Mononuclear cell (primary cell): ENCODE data around the gene CCDC117. TPM values are rescaled to one million over a fixed set of nuclear protein-coding genes. Genes with fewer than 3 reads are reported as not detected.
"Not testable (repeated sequence)": the region's sequence is repeated elsewhere in the genome, so short reads cannot be mapped to it uniquely, and the experiment has no call there.

Source experiments
- H3K27me3 ChIP-seq: 2 replicates; pipeline ENCODE4 v1.6.0; 2011; ENCODE audit warnings: low read length, control low read depth; ENCODE audit not compliant: insufficient read depth
- H3K4me1 ChIP-seq: 2 replicates; pipeline ENCODE4 v1.5.1; 2011; ENCODE audit warnings: mild to moderate bottlenecking, low read length, control low read depth; ENCODE audit not compliant: insufficient read depth
- H3K4me3 ChIP-seq: 2 replicates; pipeline ENCODE4 v1.5.1; 2011; ENCODE audit warnings: mild to moderate bottlenecking, low read length, moderate library complexity
- H3K9me3 ChIP-seq: 2 replicates; pipeline ENCODE4 v1.5.1; 2011; ENCODE audit warnings: low read depth, mild to moderate bottlenecking, control low read depth, low read length
- total RNA-seq: library from RNA; depleted of rRNA; stranded (reverse); fragments of >200 nt; gene quantifications from one replicate; pipeline ENCODE4 v1.2.3, GENCODE V29; 2012

Gene CCDC117
- total RNA-seq, 1 donor, result 26.3 TPM

DNA sequence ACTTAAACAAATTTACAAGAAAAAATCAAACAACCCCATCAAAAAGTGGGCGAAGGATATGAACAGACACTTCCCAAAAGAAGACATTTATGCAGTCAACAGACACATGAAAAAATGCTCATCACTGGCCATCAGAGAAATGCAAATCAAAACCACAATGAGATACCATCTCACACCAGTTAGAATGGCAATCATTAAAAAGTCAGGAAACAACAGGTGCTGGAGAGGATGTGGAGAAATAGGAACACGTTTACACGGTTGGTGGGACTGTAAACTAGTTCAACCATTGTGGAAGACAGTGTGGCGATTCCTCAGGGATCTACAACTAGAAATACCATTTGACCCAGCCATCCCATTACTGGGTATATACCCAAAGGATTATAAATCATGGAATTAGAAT is 53.9 kb downstream of the CCDC117 start:
- H3K4me3 ChIP-seq, H3K9me3 ChIP-seq, H3K27me3 ChIP-seq: not testable (repeated sequence)
- H3K4me1 ChIP-seq, result peaks cover 51% of the 10 kb centered on the region

- Histone ChIP-seq H3K4me1 (peaks cover 46% of the 10 kb centered on the region), H3K27me3 (no peaks in the 10 kb centered on the region), H3K9me3 (no peaks in the 10 kb centered on the region), H3K4me3 (no peak overlapping the region)
Measured at GRCh38 chr22:28826921-28827320, 54.4 kb downstream of the CCDC117 start.

- H3K4me1 ChIP-seq, result peaks cover 32% of the 10 kb centered on the region
- no peak overlapping the region for H3K4me3 ChIP-seq
- no peaks in the 10 kb centered on the region for H3K27me3 ChIP-seq
- no peaks in the 10 kb centered on the region for H3K9me3 ChIP-seq
Measured at GRCh38 chr22:28829358-28830181, 57.1 kb downstream of the CCDC117 start.

- Histone ChIP-seq H3K4me3 (no peak overlapping the region), H3K27me3 (no peaks in the 10 kb centered on the region), H3K9me3 (no peaks in the 10 kb centered on the region), H3K4me1 (peaks cover 32% of the 10 kb centered on the region)
Measured at GRCh38 chr22:28830441-28830840, 57.9 kb downstream of the CCDC117 start.

DNA sequence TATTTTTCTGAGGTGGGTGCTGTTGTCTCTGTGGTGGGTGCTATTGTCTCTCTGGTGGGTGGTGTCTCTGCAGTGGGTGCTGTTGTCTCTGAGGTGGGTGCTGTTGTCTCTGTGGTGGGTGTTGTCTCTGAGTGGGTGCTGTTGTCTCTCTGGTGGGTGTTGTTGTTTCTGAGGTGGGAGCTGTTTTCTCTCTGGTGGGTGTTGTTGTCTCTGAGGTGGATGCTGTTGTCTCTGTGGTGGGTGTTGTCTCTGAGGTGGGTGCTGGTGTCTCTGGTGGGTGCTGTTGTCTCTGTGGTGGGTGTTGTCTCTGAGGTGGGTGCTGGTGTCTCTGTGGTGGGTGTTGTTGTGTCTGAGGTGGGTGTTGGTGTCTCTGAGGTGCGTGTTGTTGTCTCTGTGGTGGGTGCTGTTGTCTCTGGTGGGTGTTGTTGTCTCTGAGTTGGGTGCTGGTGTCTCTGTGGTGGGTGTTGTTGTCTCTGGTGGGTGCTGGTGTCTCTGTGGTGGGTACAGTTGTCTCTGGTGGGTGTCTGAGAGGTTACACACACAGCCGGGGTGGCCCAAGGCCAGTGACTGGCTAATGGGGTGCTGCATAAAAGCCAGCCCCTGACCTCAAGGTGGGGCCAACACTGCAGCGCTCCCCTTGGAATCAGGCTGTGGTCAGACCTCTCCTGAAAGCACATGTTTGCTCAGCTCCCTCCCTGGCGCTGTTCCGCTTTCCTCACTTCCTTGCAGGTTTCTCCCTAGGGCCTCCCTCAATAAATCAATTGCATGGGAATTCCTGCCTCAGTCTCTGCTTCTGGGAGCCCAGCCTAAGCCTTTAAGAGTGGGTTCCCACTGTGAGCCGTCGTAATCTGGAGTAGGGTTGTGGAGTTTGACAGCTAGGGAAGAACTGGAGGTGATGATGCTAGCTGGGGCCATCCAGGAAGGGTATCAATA is 58.9 kb downstream of the CCDC117 start:
- Histone ChIP-seq H3K4me1 (peaks cover 32% of the 10 kb centered on the region), H3K9me3 (no peaks in the 10 kb centered on the region), H3K27me3 (no peaks in the 10 kb centered on the region), H3K4me3 (no peak overlapping the region)

- Histone ChIP-seq H3K4me3 (no peak overlapping the region), H3K4me1 (peaks cover 20% of the 10 kb centered on the region), H3K9me3 (no peaks in the 10 kb centered on the region), H3K27me3 (no peaks in the 10 kb centered on the region)
Measured at GRCh38 chr22:28832731-28833130, 60.2 kb downstream of the CCDC117 start.

DNA sequence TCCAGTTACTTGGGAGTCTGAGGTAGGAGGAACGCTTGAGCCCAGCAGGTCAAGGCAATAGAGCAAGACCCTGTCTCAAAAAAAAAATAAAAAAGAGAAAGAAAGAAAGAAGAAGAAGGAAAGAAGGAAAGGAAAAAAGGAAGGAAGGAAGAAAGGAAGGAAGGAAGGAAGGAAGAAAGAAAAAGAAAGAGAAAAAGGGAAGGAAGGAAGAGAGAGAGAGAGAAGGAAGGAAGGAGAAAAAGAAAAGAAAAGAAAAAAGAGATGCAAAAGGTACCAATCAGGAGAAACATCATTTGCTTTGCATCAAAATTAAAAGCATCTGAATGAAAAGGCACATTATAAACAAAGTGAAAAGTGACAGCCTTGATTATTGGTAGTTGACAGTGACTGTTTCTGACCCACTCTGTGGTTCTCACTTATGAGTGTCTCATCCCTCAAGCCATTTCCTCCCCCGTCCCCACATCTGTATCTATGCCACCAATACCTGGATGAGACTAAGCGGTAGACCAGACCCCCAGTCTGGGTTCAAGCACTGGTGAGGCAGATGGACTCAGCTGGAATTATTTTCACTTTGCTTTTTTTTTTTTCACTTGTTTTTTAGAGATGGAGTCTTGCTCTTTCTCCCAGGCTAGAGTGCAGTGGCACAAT is 60.9 kb downstream of the CCDC117 start:
- H3K9me3 ChIP-seq, result no peaks in the 10 kb centered on the region
- H3K27me3 ChIP-seq, result no peaks in the 10 kb centered on the region
- peaks cover 18% of the 10 kb centered on the region for H3K4me1 ChIP-seq
- no peak overlapping the region for H3K4me3 ChIP-seq

- no peaks in the 10 kb centered on the region for H3K27me3 ChIP-seq
- H3K9me3 ChIP-seq, result no peaks in the 10 kb centered on the region
- no peaks in the 10 kb centered on the region for H3K4me1 ChIP-seq
- no peak overlapping the region for H3K4me3 ChIP-seq
Measured at GRCh38 chr22:28835630-28836189, 63.2 kb downstream of the CCDC117 start.

GRCh38 chr22:28837640-28838039 is 65.1 kb downstream of the CCDC117 start:
- no peaks in the 10 kb centered on the region for H3K9me3 ChIP-seq
- H3K4me3 ChIP-seq, result no peak overlapping the region
- H3K27me3 ChIP-seq, result no peaks in the 10 kb centered on the region
- H3K4me1 ChIP-seq, result no peaks in the 10 kb centered on the region

Other genes starting within 250 kb of the CCDC117 start
- 1.5 TPM for gene TTC28, start 92.9 kb upstream of the CCDC117 start, total RNA-seq
- 5.1 TPM for gene CHEK2, start 30.9 kb upstream of the CCDC117 start, total RNA-seq
- gene HSCB, start 30.7 kb upstream of the CCDC117 start, total RNA-seq, result 8.3 TPM
- gene XBP1, start 27.9 kb downstream of the CCDC117 start, total RNA-seq, result 221 TPM
- 0.52 TPM for gene ZNRF3, start 110.9 kb downstream of the CCDC117 start, total RNA-seq